SU-DHL-6 (cell line): Measurements from ENCODE around the gene VARS2.
"Not testable (repeated sequence)": the region's sequence is repeated elsewhere in the genome, so short reads cannot be mapped to it uniquely, and the experiment has no call there.

Experiments
- H2AFZ ChIP-seq: fragments of 200-600 bp; sonication (generic); 2 replicates; pipeline ENCODE4 v1.6.1; 2014; ENCODE audit warnings: low read depth, mild to moderate bottlenecking, moderate library complexity, mixed read lengths, antibody characterized with exemption, low read length; ENCODE audit not compliant: severe bottlenecking
- H3F3A ChIP-seq: fragments of 200-600 bp; shearing (Covaris generic); 2 replicates; pipeline ENCODE4 v1.6.0; 2016; ENCODE audit warnings: antibody characterized with exemption, mild to moderate bottlenecking; ENCODE audit not compliant: insufficient read depth
- H3K27ac ChIP-seq: fragments of 200-600 bp; sonication (generic); 2 replicates; pipeline ENCODE4 v1.5.1; 2016; ENCODE audit warnings: low read depth, mild to moderate bottlenecking, low read length, moderate library complexity, mixed read lengths
- H3K27me3 ChIP-seq: fragments of 200-600 bp; sonication (generic), shearing (Covaris generic); 2 replicates; pipeline ENCODE4 v1.6.0; 2014; ENCODE audit warnings: mild to moderate bottlenecking, low read length
- H3K36me3 ChIP-seq: fragments of 200-600 bp; sonication (generic); 2 replicates; pipeline ENCODE4 v1.6.1; 2014; ENCODE audit warnings: mild to moderate bottlenecking, low read length, mixed read lengths
- H3K4me2 ChIP-seq: fragments of 300-600, 200-600 bp; shearing (Covaris generic), sonication (generic); 2 replicates; pipeline ENCODE4 v1.6.0; 2014; ENCODE audit warnings: low read length, low read depth, mild to moderate bottlenecking; ENCODE audit not compliant: poor library complexity, severe bottlenecking
- H3K4me3 ChIP-seq: fragments of 200-600 bp; sonication (generic); 2 replicates; pipeline ENCODE4 v1.5.1; 2014; ENCODE audit warnings: antibody characterized with exemption, low read length, mild to moderate bottlenecking, mixed read lengths; ENCODE audit not compliant: insufficient read depth, poor library complexity, severe bottlenecking
- H3K79me2 ChIP-seq: fragments of 200-600 bp; sonication (generic); 2 replicates; pipeline ENCODE4 v1.6.1; 2014; ENCODE audit warnings: mild to moderate bottlenecking, low read length, moderate library complexity; ENCODE audit not compliant: insufficient read depth
- H3K9ac ChIP-seq: fragments of 200-600 bp; sonication (generic); 2 replicates; pipeline ENCODE4 v1.7.0; 2014; ENCODE audit warnings: mild to moderate bottlenecking, low read length
- H3K9me2 ChIP-seq: fragments of 200-600 bp; sonication (generic); replicated peaks from 2 replicates; pipeline ENCODE4 v1.6.1; 2014; ENCODE audit warnings: low read length; ENCODE audit not compliant: insufficient read depth
- H3K9me3 ChIP-seq: fragments of 200-600 bp; sonication (generic); 2 replicates; pipeline ENCODE4 v1.6.1; 2014; ENCODE audit warnings: low read length, mixed read lengths; ENCODE audit not compliant: insufficient read depth
- H4K20me1 ChIP-seq: fragments of 200-600 bp; sonication (generic); 2 replicates; pipeline ENCODE4 v1.6.1; 2014; ENCODE audit warnings: low read depth, mild to moderate bottlenecking, antibody characterized with exemption, low read length, moderate library complexity, mixed read lengths
- CTCF ChIP-seq: fragments of 200-600 bp; sonication (generic); IDR thresholded peaks from one replicate; pipeline ENCODE4 v1.5.1; 2017; ENCODE audit warnings: antibody characterized with exemption, mild to moderate bottlenecking, low read length, moderate library complexity; ENCODE audit not compliant: insufficient read depth, poor library complexity, severe bottlenecking
- EZH2phosphoT487 ChIP-seq: fragments of 200-600 bp; sonication (generic), shearing (Covaris generic); conservative IDR thresholded peaks from 2 replicates; pipeline ENCODE4 v1.6.1; 2018; ENCODE audit warnings: mild to moderate bottlenecking, antibody characterized with exemption, low read length, moderate library complexity, mixed read lengths

VARS2 gene

GRCh38 chr6:30871592-30872183, 42.4 kb upstream of the VARS2 start:
- Histone ChIP-seq H3K36me3 (no peaks in the 10 kb centered on the region), H4K20me1 (no peaks in the 10 kb centered on the region), H2AFZ (no peak overlapping the region), H3K4me3 (no peak overlapping the region), H3K27me3 (no peaks in the 10 kb centered on the region), H3K9me2 (no peaks in the 10 kb centered on the region), H3K27ac (no peak overlapping the region), H3K9me3 (peaks cover 18% of the 10 kb centered on the region; the same call in 1 of the 2 replicates), H3K4me2 (no peak overlapping the region), H3K9ac (no peak overlapping the region), H3F3A (no peaks in the 10 kb centered on the region), H3K79me2 (no peaks in the 10 kb centered on the region)
- TF ChIP-seq CTCF (no peak), EZH2phosphoT487 (no peak)

GRCh38 chr6:30873137-30873640, 40.8 kb upstream of the VARS2 start:
- Histone ChIP-seq H3F3A (no peaks in the 10 kb centered on the region), H3K9ac (no peak overlapping the region), H3K27ac (no peak overlapping the region), H3K9me2 (no peaks in the 10 kb centered on the region), H3K4me2 (no peak overlapping the region), H3K79me2 (no peaks in the 10 kb centered on the region), H3K36me3 (no peaks in the 10 kb centered on the region), H3K4me3 (no peak overlapping the region), H3K9me3 (peaks cover 18% of the 10 kb centered on the region; the same call in 1 of the 2 replicates), H3K27me3 (no peaks in the 10 kb centered on the region), H4K20me1 (no peaks in the 10 kb centered on the region), H2AFZ (no peak overlapping the region)
- TF ChIP-seq CTCF = no peak
- no peak for TF ChIP-seq EZH2phosphoT487

DNA sequence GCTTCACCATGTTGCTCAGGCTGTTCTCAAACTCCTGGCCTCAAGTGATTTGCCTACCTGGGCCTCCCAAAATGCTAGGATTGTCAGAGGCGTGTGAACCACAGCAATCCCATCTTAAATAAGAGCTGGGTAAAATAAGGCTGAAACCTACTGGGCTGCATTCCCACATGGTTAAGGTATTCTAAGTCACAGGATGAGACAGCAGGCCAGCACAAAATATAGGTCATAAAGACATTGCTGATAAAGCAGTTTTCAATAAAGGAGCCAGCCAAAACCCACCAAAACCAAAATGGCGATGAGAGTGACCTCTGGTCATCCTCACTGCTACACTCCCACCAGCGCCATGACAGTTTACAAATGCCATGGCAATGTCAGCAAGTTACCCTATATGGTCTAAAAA, 40.2 kb upstream of the VARS2 start:
- H2AFZ ChIP-seq, H3F3A ChIP-seq, H3K79me2 ChIP-seq, H3K27ac ChIP-seq, H4K20me1 ChIP-seq, H3K36me3 ChIP-seq, H3K4me2 ChIP-seq, H3K9me2 ChIP-seq, H3K27me3 ChIP-seq, H3K9ac ChIP-seq, H3K4me3 ChIP-seq: not testable (repeated sequence)
- H3K9me3 ChIP-seq = peaks cover 18% of the 10 kb centered on the region; the same call in 1 of the 2 replicates

DNA sequence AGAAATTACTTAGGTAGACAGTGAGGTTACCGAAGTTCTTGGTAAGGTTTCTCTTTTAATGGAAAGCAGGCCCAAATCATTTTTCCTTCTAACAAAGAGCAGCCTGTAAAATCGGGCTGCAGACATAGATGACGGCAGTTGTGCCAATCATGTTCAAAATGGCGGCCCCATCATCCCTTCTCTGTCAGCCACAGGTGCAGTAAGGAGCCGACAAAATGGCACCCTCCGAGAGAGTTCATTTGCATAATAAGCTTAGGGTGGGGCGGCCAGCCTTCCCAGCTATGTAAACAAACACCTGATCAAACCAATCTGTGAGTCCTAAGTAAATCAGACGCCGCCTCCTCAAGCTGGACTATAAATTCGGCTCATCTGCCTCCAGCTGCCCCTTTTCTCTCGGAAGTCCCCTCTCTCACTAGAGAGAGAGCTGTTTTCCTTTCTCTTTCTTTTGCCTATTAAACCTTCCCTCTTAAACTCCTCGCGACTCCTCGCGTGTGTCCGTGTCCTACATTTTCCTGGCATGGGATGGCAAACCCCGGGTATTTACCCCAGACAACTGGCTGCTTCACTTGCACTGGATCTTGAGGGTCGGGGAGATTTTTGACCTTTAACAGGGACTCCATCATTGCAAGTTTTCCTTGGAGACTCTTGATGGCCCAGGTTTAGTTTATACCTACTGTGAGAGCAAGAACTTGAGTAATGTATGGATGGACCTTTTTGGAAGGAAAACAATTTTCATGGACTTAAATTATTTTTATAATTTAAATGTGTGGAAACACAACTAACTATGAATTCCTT, 38.6 kb upstream of the VARS2 start:
- Histone ChIP-seq H2AFZ (no peak overlapping the region), H3K27me3 (no peaks in the 10 kb centered on the region), H3K4me3 (no peak overlapping the region), H3K27ac (no peak overlapping the region), H3K79me2 (no peaks in the 10 kb centered on the region), H3F3A (no peaks in the 10 kb centered on the region), H3K9me3 (peaks cover 12% of the 10 kb centered on the region; the same call in 1 of the 2 replicates), H3K9me2 (no peaks in the 10 kb centered on the region), H3K9ac (no peak overlapping the region), H3K4me2 (no peak overlapping the region), H4K20me1 (no peaks in the 10 kb centered on the region), H3K36me3 (no peaks in the 10 kb centered on the region)
- TF ChIP-seq CTCF (no peak), EZH2phosphoT487 (no peak)
